Common myeloid progenitor, CD34-positive (primary cell): ENCODE results near the gene RPTOR.

Experiments
- CTCF ChIA-PET: fragments of 350-600 bp; sonication (Branson Sonifier 250); formaldehyde crosslinking; loops from one replicate; lab custom pipeline; 2021; ENCODE audit warnings: antibody characterized with exemption; lab: Charles Lee
- POLR2A ChIA-PET: fragments of 350-600 bp; sonication (Branson Sonifier 250); formaldehyde crosslinking; loops from one replicate; lab custom pipeline; 2021; ENCODE audit warnings: antibody characterized with exemption; lab: Charles Lee
- DNase-seq, 3 donors: peaks; one replicate each; pipeline versions ENCODE4 v3.0.0 to v3.0.0-alpha.2; 2013
- H3K27ac ChIP-seq, 2 experiments: 1 replicate in 1 of 2; 2 replicates in 1 of 2; pipeline ENCODE4 v1.7.0; 2013; ENCODE audit warnings: inconsistent platforms in 2 of 2, low read length in 2 of 2, mild to moderate bottlenecking in 2 of 2, low read depth in 1 of 2, moderate library complexity in 1 of 2; ENCODE audit not compliant: severe bottlenecking in 2 of 2, insufficient read depth in 1 of 2, poor library complexity in 1 of 2
- H3K27me3 ChIP-seq, 5 experiments: replicated peaks in 2 of 5; 1 replicate in 3 of 5; 2 replicates in 2 of 5; pipeline versions ENCODE4 v1.6.1 to v1.7.0; 2013; ENCODE audit warnings: low read length in 4 of 5, mild to moderate bottlenecking in 2 of 5, moderate library complexity in 2 of 5, inconsistent platforms in 1 of 5; ENCODE audit not compliant: insufficient read depth in 5 of 5, control insufficient read depth in 4 of 5
- H3K36me3 ChIP-seq, 4 experiments: 1 replicate in 2 of 4; 2 replicates in 2 of 4; pipeline versions ENCODE4 v1.6.1 to v1.7.0; 2013; ENCODE audit warnings: low read length in 3 of 4, control low read depth in 1 of 4, mild to moderate bottlenecking in 1 of 4; ENCODE audit not compliant: control insufficient read depth in 4 of 4, insufficient read depth in 4 of 4
- H3K4me1 ChIP-seq, 4 experiments: 1 replicate in 3 of 4; 2 replicates in 1 of 4; pipeline versions ENCODE4 v1.6.1 to v1.7.1; 2013; ENCODE audit warnings: low read length in 3 of 4, mild to moderate bottlenecking in 3 of 4, control low read depth in 1 of 4, inconsistent platforms in 1 of 4, moderate library complexity in 1 of 4; ENCODE audit not compliant: control insufficient read depth in 4 of 4, insufficient read depth in 4 of 4; ENCODE audit errors: control extremely low read depth in 1 of 4
- H3K4me3 ChIP-seq, 7 experiments: 1 replicate in 4 of 7; 2 replicates in 3 of 7; pipeline versions ENCODE4 v1.5.1 to v1.7.0; 2013; ENCODE audit warnings: mild to moderate bottlenecking in 7 of 7, low read length in 6 of 7, moderate library complexity in 6 of 7, inconsistent platforms in 2 of 7, low read depth in 2 of 7, control low read depth in 1 of 7; ENCODE audit not compliant: insufficient read depth in 4 of 7, control insufficient read depth in 1 of 7; ENCODE audit errors: extremely low read depth in 1 of 7
- H3K9me3 ChIP-seq, 5 experiments: 1 replicate in 4 of 5; 2 replicates in 1 of 5; pipeline versions ENCODE4 v1.6.1 to v1.7.1; 2013; ENCODE audit warnings: low read length in 4 of 5, mild to moderate bottlenecking in 2 of 5, inconsistent platforms in 1 of 5, low read depth in 1 of 5, moderate library complexity in 1 of 5; ENCODE audit not compliant: control insufficient read depth in 4 of 5, insufficient read depth in 2 of 5; ENCODE audit errors: control extremely low read depth in 1 of 5
- WGBS: methylation state at CpG from one replicate; pipeline ENCODE4 v1.1.5; 2013; ENCODE audit not compliant: insufficient coverage; 5-methylcytosine and 5-hydroxymethylcytosine counted together

The RPTOR gene

DNA sequence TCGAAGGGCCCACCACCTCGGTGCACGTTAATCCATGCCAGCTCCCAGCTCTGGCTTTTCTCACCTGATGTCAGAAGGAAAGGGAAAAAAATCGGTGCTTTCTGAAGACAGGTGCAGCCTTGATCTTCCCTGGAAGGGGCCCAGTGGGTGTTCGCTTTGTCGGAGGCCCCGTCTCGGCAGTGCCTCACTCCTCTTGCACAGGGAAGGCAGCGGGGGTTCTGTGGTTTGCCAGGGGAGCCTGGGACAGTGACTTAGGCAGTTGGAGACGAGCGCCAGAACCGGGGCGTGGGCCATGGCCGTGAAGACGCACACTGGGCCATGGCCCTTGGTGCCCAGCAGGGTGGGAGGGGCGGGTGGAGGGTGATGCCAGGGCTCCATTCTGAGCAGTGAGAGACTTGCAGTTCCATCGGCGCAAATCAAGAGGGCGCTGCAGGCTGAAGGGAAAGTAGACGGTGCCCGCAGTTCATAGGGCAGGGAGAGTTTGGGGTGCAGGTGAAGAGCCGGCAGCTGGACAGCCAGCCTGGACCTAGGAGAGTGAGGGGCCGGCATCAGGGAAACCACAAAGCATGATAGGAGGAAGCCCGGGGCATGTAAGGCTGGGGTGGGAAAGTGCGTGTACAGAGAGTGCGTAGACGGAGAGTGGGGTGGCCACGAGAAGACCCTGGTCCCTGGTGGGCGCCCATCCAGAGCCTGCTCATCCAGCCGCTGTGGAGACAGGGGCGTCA is 345.7 kb downstream of the RPTOR start:
- CTCF ChIA-PET, result interaction anchor here (1.9 kb wide), 1 partner anchor 9 kb away, joined by 8 read pairs; no protein-coding TSS in a partner anchor
- POLR2A ChIA-PET, result no interaction called here
- no peak for DNase-seq
- Histone ChIP-seq H3K4me1 (peaks cover 0 to 14% (median 2%) of the 10 kb centered on the region in 4 experiments), H3K27ac (no peak overlapping the region), H3K4me3 (no peak overlapping the region), H3K36me3 (peaks cover 3 to 55% (median 41%) of the 10 kb centered on the region in 4 experiments), H3K9me3 (no peaks in the 10 kb centered on the region), H3K27me3 (no peaks in the 10 kb centered on the region)
- WGBS, result 94% methylated on average over 30 of the region's 31 CpGs

DNA sequence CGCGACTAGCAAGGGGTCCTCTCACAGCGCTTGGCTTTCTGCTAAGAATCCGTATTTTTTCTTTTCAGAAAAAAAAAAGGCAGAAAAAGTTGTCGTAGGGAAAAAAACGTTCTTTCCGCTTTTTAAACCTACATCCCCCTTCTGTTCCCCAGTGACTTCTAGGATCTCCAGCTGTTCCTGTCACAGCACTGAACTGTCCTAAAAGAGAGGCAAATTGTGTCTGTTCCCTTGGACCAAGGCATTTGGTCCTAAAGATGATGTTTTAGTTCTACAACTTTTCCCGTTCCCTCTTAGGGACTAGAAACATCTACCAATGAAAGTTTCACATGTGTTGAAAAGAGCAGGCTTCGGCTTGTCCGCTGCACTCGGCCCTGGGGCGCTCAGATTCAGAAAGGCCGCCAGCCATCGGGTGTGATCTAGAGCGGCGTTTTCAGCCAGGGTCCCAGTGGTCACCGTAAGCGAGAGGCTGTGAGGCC is 346.3 kb downstream of the RPTOR start:
- 87% methylated on average over 16 of the region's 18 CpGs for WGBS
- ChIA-PET POLR2A (no interaction called here), CTCF (no interaction called here)
- H3K27me3 ChIP-seq, result no peaks in the 10 kb centered on the region
- H3K4me3 ChIP-seq, result no peak overlapping the region
- DNase-seq, result no peak
- no peaks in the 10 kb centered on the region for H3K9me3 ChIP-seq
- H3K4me1 ChIP-seq, result peaks cover 0 to 14% (median 2%) of the 10 kb centered on the region in 4 experiments
- H3K36me3 ChIP-seq, result peaks cover 3 to 57% (median 40%) of the 10 kb centered on the region in 4 experiments
- H3K27ac ChIP-seq, result peak overlapping the region in 1 of 2 experiments; percentile 46

DNA sequence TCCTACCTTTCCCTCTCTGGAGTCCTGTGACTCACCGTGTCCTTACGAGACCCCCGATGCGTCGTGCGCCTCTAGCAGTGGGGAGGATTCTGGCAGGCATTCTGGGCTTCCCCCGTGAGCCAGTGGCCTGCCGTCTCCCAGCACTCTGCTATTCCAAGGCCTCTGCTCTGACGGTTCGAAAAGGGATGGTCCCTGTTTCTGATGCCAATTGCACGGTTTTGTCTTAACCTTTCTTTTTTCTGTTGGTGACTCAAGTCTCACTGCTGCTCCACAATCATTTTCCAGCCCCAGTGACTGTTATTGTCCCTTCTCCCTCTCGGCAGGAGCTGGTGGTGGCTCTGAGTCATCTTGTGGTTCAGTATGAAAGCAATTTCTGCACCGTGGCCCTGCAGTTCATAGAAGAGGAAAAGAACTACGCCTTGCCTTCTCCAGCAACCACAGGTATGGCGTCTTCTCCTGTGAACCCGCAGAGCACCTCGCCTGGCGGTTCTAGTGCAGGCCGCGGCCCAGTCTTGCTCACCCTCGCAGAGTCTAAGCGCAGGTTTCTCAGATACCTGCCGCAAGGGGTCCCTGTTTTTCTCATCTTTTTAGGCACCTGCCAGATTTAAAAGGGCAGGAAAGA is 346.9 kb downstream of the RPTOR start:
- Histone ChIP-seq H3K36me3 (peaks cover 3 to 53% (median 37%) of the 10 kb centered on the region in 4 experiments), H3K4me3 (no peak overlapping the region), H3K4me1 (peaks cover 0 to 14% (median 2%) of the 10 kb centered on the region in 4 experiments), H3K27me3 (no peaks in the 10 kb centered on the region), H3K27ac (peak overlapping the region in 1 of 2 experiments; percentile 46), H3K9me3 (no peaks in the 10 kb centered on the region)
- peak in 2 of 3 donors; percentile 63 to 75 for DNase-seq
- 94% methylated on average over 22 of the region's 23 CpGs for WGBS
- POLR2A ChIA-PET, result no interaction called here
- CTCF ChIA-PET, result interaction anchor here (1.4 kb wide), 1 partner anchor 11 kb away, joined by 3 read pairs; no protein-coding TSS in a partner anchor

- H3K27me3 ChIP-seq, result no peaks in the 10 kb centered on the region
- peaks cover 0 to 14% (median 2%) of the 10 kb centered on the region in 4 experiments for H3K4me1 ChIP-seq
- 93% methylated on average over 26 of the region's 35 CpGs for WGBS
- CTCF ChIA-PET, result interaction anchor here (1.4 kb wide), 1 partner anchor 11 kb away, joined by 3 read pairs; no protein-coding TSS in a partner anchor
- H3K36me3 ChIP-seq, result peaks cover 3 to 53% (median 36%) of the 10 kb centered on the region in 4 experiments
- H3K27ac ChIP-seq, result peak overlapping the region in 1 of 2 experiments; percentile 46
- POLR2A ChIA-PET, result no interaction called here
- no peaks in the 10 kb centered on the region for H3K9me3 ChIP-seq
- peak; percentile 22 to 73 (median 65) for DNase-seq
- H3K4me3 ChIP-seq, result no peak overlapping the region
Observed at GRCh38 chr17:80892019-80892855, 347.6 kb downstream of the RPTOR start.

GRCh38 chr17:80892900-80893603 is 348.4 kb downstream of the RPTOR start:
- WGBS, result 96% methylated on average over 21 of the region's 31 CpGs
- H3K9me3 ChIP-seq, result no peaks in the 10 kb centered on the region
- H3K36me3 ChIP-seq, result peaks cover 3 to 55% (median 32%) of the 10 kb centered on the region in 4 experiments
- H3K27ac ChIP-seq, result peak overlapping the region in 1 of 2 experiments; percentile 46
- CTCF ChIA-PET, result interaction anchor here (1.4 kb wide), 1 partner anchor 12 kb away, joined by 3 read pairs; no protein-coding TSS in a partner anchor
- DNase-seq, result no peak
- H3K27me3 ChIP-seq, result no peaks in the 10 kb centered on the region
- peaks cover 0 to 14% (median 2%) of the 10 kb centered on the region in 4 experiments for H3K4me1 ChIP-seq
- H3K4me3 ChIP-seq, result no peak overlapping the region
- POLR2A ChIA-PET, result interaction anchor here (0.7 kb wide), 2 partner anchors 12 to 57 kb away, joined by 3 to 7 read pairs; no protein-coding TSS in a partner anchor
